GM18498 (cell line): Measurements from ENCODE around the gene SGCA.

ENCODE experiments used
- ATAC-seq: cut with Tn5 transposase; IDR thresholded peaks from one replicate; pipeline ENCODE4 v1.9.1; 2021; ENCODE audit warnings: mild to moderate bottlenecking, moderate library complexity; ENCODE audit not compliant: unreplicated experiment

The SGCA gene

GRCh38 chr17:50180620-50181019 is 14.8 kb downstream of the SGCA start:
- no peak for ATAC-seq

DNA sequence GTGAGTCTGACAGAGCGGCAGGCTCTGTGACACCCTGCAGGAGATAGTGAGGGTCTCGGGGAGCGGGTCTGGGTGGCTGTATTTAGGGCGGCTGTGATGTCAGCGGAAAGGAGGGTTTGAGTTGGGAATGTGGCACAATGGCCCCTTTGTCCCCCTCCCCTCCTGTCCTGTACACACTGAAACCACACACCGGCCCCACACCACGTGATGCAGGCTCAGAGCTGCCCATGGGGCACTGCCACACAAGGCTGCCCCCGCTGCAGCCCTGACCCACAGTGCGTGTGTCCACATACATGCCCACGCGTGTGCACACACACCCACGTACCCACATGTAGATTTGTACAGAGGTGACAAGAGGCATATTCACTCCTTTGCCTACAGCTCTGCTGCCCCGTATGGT is 15.3 kb downstream of the SGCA start:
- no peak for ATAC-seq

DNA sequence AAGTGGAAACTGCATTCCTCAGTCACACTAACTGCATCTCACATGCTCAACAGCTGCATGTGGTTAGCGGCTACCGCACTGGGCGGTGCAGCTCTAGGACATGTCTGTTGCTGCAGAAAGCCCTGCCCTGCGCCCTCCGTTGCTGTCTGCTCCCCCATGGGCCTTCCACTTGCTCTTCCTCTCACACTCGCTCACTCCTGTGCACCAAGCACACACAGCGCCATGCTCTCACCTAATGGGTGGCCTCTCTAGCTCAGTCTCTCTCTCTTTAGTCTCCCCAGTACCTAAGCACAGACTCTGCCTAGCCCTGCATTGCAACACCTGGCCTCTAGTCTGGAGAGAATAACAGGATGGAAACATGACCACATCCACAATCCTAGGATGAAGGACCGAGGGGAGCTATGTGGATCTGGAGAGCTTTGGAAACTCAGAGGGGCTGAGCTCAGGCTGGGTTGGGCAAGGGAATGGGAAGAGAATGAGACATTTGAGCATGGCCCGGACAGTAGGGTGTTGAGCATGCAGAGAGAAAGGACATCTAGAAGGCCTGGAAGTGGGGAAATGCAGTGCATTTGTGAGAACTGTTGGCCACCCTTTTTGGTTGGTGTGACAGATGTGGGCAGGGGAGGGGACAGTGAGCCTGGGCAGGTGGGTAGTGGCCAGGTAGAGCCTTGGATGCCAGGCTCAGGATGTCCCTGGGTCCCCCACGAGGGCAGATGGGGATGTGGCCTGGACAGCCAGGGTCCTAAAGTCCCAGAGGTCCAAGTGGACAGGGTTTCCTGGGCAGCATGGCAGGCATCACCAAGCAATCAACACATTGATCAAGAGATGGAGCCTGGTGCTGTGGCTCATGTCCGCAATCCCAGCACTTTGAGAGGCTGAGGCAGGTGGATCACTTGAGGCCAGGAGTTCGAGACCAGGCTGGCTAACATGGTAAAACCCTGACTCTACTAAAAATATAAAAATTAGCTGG is 16.1 kb downstream of the SGCA start:
- ATAC-seq = no peak

GRCh38 chr17:50182783-50183420 is 17.1 kb downstream of the SGCA start:
- no peak for ATAC-seq

GRCh38 chr17:50183421-50183994 is 17.7 kb downstream of the SGCA start:
- ATAC-seq = no peak

DNA sequence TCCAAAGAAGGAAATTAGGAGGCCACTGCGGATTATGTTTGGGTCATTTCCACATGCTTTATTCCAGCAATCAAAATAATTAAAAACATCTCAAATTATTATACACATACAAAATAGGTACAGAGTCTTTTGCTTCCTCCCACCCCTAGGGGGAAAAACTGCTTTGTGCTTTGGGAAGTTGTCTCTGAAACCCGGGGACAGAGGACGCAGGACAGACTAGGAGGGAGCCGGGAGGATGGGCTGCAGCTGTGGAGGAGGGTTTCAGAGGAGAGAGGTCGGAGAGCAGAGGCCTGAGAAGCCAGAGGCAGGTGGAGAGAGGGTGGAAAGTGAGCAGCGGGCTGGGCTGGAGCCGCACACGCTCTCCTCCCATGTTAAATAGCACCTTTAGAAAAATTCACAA is 18.3 kb downstream of the SGCA start:
- ATAC-seq = no peak

DNA sequence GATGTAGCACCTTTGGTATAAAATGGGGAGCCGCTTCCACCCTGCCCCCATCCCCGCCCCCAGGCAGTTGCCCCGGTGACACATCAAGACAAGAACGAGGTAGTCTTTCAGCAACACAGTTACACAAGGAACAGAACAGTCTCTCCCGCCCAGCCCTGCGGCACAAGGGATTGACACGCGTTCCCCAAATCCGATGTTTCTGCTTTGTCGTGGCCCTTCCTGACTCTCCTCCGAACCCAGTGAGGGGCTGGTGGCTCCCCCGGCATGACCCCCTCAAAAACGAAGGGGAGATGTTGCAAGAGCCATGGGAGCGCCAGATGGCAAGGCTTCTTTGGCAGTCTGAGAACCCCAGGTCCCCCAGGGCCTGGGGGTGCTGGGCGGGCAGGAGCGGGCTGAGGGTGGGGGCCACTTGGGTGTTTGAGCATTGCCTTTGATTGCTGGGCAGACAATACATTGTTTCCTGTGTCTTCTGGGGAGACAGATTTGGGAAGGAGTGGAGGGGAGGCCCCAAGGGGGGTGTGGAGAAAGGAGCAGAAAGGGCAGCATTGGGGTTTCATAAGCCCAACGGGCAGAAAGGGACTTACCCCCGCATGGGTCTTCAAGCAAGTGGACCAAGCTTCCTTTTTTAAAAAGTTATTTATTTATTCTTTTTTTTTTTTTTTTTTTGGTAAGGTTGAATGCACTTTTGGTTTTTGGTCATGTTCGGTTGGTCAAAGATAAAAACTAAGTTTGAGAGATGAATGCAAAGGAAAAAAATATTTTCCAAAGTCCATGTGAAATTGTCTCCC is 19.0 kb downstream of the SGCA start:
- no peak for ATAC-seq

DNA sequence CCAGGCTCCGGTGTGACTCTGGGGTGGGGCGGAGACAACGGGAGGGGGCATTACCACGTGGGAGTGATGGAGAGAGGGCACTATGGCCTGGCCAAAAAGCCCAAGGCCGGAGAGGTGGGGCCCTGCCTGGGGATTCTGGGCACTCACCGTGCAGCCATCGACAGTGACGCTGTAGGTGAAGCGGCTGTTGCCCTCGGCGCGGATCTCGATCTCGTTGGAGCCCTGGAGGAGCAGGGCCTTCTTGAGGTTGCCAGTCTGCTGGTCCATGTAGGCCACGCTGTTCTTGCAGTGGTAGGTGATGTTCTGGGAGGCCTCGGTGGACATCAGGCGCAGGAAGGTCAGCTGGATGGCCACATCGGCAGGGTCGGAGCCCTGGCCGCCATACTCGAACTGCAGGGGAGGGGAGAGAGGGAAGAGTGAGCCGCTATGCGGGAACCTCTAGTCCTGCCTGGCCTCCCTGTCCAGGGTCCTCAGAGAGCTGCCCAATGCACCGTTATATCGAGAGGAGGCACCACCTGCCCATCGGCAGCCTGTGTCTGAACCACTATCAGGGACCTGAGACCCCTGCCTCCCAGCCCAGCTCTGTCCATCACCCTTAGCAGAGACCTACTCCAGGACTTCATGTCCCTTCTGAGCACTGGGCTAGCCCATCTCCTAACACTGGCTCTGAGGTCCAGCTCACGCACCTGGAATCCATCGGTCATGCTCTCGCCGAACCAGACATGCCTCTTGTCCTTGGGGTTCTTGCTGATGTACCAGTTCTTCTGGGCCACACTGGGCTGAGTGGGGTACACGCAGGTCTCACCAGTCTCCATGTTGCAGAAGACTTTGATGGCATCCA is 20.0 kb downstream of the SGCA start:
- no peak for ATAC-seq

- no peak for ATAC-seq
These were observed 21.0 kb downstream of the SGCA start for GRCh38 chr17:50186661-50187393.

- ATAC-seq = no peak
These were observed 21.6 kb downstream of the SGCA start for GRCh38 chr17:50187394-50187725.

GRCh38 chr17:50187751-50188530 is 22.1 kb downstream of the SGCA start:
- ATAC-seq = no peak

GRCh38 chr17:50188531-50188920 is 22.7 kb downstream of the SGCA start:
- no peak for ATAC-seq

- no peak for ATAC-seq
These were observed 23.2 kb downstream of the SGCA start for GRCh38 chr17:50188921-50189549.

DNA sequence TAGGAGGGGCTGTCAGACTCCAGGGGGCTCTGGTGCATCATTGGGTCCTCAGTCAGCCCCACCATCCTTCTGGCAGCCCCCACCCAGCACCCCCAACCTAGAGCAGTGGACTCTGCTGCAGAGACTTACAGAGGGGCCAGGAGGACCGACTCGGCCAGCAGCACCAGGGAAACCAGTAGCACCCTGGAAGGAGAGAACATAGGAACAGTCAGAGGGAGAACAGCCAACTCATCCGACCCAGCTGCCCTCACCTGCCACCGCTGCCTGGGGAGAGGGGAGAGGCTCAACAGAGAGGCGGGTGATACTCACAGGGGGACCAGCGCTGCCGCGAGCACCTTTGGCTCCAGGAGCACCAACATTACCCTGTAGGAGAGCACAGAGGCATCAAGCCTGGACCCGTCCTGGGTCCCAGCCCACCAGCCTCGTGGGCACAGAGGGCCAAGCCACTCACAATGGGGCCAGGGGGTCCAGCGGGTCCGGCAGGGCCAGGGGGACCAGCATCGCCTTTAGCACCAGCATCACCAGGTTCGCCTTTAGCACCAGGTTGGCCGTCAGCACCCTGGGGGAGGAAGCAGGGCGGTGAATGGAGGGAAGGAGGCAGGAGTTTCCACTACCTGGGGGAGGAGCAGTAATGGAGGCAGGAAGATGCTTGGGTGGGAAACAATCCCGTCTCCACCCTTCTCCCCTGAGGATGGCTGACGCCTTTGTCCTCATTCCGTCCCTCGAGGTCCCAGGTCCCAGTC is 23.9 kb downstream of the SGCA start:
- no peak for ATAC-seq

DNA sequence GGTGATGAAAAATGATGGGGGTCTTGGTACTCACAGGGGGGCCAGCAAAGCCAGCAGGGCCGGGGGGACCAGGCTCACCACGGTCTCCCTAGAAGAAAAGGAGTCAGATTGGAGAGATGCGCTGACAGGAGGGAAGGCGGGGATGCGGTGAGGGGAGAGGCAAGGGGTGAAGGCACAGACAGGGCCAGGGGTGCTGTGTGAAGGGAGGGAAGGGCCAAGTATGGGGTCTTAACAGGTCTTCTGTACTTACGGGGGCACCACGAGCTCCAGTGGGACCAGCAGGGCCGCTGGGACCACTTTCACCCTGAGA is 24.4 kb downstream of the SGCA start:
- no peak for ATAC-seq

DNA sequence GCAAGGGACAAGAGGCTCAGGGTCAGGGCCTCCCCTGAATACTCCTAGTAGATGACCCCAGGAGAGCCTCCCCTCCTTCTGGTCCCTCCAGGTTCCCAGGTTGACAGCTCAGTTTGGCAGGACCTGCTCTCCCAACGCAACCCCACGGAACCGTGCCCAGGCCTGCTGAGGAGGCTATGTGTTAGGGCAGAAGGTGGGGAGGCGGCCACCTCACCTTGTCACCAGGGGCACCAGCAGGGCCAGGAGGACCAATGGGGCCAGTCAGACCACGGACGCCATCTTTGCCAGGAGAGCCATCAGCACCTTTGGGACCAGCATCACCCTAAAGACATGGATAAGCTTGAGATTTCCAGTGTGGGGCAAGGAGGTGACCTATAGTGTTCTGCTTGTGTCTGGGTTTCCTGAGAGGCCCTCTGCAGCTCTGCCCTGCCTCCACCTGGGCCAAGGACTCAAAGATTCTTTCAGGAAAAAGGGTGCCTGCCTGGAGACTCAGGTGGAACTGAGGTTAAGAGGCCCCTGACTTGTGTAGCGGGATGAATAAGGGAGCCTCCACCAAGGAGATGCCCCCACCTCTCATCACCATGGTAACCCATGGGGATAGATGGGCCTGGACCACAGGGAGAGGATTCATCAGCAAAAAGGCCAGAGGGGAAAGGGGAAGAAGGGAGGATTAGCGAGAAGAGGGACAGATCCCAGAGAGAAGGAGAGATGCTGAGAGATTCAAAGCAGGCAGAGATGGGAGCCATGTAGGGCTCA is 25.0 kb downstream of the SGCA start:
- no peak for ATAC-seq
